Fibroblast of lung (primary cell): ENCODE data around the gene PHACTR2.

ENCODE experiments used
- EZH2 ChIP-seq: IDR thresholded peaks from 2 replicates; pipeline ENCODE4 v1.5.1; 2012; ENCODE audit warnings: low read length, control low read depth, mild to moderate bottlenecking; ENCODE audit errors: missing control alignments
- TF ChIP-seq, protein P1 (sequence below), 2 donors: IDR thresholded peaks in 1 of 2; conservative IDR thresholded peaks in 1 of 2; 1 replicate in 1 of 2; 2 replicates in 1 of 2; pipeline ENCODE4 v1.5.1; 2011 to 2012; ENCODE audit warnings: low read length in 2 of 2, control low read depth in 1 of 2, inconsistent platforms in 1 of 2, low read depth in 1 of 2, mild to moderate bottlenecking in 1 of 2

- TF ChIP-seq, protein P1, sequence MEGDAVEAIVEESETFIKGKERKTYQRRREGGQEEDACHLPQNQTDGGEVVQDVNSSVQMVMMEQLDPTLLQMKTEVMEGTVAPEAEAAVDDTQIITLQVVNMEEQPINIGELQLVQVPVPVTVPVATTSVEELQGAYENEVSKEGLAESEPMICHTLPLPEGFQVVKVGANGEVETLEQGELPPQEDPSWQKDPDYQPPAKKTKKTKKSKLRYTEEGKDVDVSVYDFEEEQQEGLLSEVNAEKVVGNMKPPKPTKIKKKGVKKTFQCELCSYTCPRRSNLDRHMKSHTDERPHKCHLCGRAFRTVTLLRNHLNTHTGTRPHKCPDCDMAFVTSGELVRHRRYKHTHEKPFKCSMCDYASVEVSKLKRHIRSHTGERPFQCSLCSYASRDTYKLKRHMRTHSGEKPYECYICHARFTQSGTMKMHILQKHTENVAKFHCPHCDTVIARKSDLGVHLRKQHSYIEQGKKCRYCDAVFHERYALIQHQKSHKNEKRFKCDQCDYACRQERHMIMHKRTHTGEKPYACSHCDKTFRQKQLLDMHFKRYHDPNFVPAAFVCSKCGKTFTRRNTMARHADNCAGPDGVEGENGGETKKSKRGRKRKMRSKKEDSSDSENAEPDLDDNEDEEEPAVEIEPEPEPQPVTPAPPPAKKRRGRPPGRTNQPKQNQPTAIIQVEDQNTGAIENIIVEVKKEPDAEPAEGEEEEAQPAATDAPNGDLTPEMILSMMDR (conservative IDR thresholded peaks at IDR 0.05 in 1 of 2, IDR thresholded peaks at IDR 0.05 in 1 of 2; ENCODE audit: low read depth in 1 of 2, low read length in 2 of 2) = no peak
- no peak for TF ChIP-seq EZH2
These were observed 104.7 kb downstream of the PHACTR2 start for GRCh38 chr6:143782481-143782880.
